ENCODE measurements around the gene TUBA1C. TPM values are rescaled to one million over a fixed set of nuclear protein-coding genes. Genes with fewer than 3 reads are reported as not detected.
A peak's percentile ranks its signal among the peaks of the same experiment; 100 is the strongest.

TUBA1C gene
- total and polyA plus RNA-seq, 9 of the 15 experiments (the other 6 are each of a cell fraction or from before 2014, with no cell fraction given), result 755 to 3,012 (median 914) TPM

DNA sequence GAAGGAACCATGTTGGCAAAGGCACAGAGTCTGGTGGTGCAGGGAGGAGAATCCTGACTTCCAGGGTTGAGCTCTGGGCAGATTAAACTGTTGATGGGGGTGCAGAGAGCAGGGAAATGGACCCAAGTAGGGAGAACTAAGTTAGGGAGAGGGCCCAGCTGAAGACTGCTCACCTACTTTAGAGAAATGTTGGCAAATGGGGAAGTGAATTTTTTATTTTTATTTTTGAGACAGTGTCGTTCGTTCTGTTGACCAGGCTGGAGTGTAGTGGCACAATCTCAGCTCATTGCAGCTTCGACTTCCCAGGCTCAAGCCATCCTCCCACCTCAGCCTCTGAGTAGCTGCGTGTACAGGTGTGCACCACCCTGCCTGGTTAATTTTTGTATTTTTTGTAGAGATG is 43.9 kb upstream of the TUBA1C start:
- no peak for DNase-seq (ENCODE audit: extremely low read depth in 1 of 4, low spot score in 3 of 4)
- Histone ChIP-seq H3K9me1 (ENCODE audit: control insufficient read depth, insufficient read depth, low read length) (no peaks in the 10 kb centered on the region), H3K9ac (ENCODE audit: insufficient read depth in 1 of 2, low read depth in 2 of 2, low read length in 2 of 2) (peak overlapping the region in 1 of 2 experiments; percentile 18; a peak in 1 of 4 replicates), H3K36me3 (ENCODE audit: control insufficient read depth, insufficient read depth, low read length) (no peaks in the 10 kb centered on the region), H3K79me2 (ENCODE audit: control insufficient read depth, insufficient read depth, low read length) (no peaks in the 10 kb centered on the region), H4K20me1 (replicated peaks; ENCODE audit: control insufficient read depth, insufficient read depth, low read length) (no peaks in the 10 kb centered on the region), H3K4me2 (ENCODE audit: insufficient read depth, low read length) (no peak overlapping the region), H3K9me3 (replicated peaks; ENCODE audit: control insufficient read depth, insufficient read depth, low read depth, low read length) (no peaks in the 10 kb centered on the region), H3K27me3 (ENCODE audit: control insufficient read depth in 2 of 2, insufficient read depth in 2 of 2, low read length in 2 of 2) (no peaks in the 10 kb centered on the region), H3K4me3 (no peak overlapping the region), H2AFZ (ENCODE audit: low read depth, low read length) (peak overlapping the region; percentile 52; the same call in 1 of the 2 replicates), H3K27ac (ENCODE audit: extremely low read depth, low read depth, low read length) (no peak overlapping the region), H3K4me1 (replicated peaks in 1 of 2; ENCODE audit: control insufficient read depth in 2 of 2, insufficient read depth in 2 of 2, low read length in 2 of 2) (peaks cover 0 to 5% of the 10 kb centered on the region in 2 experiments; a peak in 3 of 5 replicates)
- no peak for FAIRE-seq
- ChIA-PET POLR2A (interaction anchor here (0.7 to 4.3 kb wide), 4 partner anchors 11 to 90 kb away, joined by 3 to 46 read pairs (median 9); partner anchors contain the start of genes TUBA1A and TUBA1B), CTCF (ENCODE audit: low intra/inter-chr PET ratio) (no interaction called here)
- no peak for ATAC-seq
- no TSS peak for BruUV-seq (replicated peaks)
- 64% methylated on average over 4 of the region's 4 CpGs for WGBS (ENCODE audit: insufficient coverage, low coverage, missing lambda C conversion rate)
- TF ChIP-seq ZNF766 (CRISPR knock-in tag; conservative IDR thresholded peaks at IDR 0.05) (no peak), SPI1 (IDR thresholded peaks at IDR 0.05; ENCODE audit: borderline replicate concordance, low read depth, low read length) (peak; percentile 36; the same call in 1 of the 2 replicates), ARID1B (IDR thresholded peaks at IDR 0.05) (no peak)
- in situ Hi-C loops (cut with MboI), result no loop called here
- intact Hi-C loops (cut with micrococcal nuclease), result no loop called here

DNA sequence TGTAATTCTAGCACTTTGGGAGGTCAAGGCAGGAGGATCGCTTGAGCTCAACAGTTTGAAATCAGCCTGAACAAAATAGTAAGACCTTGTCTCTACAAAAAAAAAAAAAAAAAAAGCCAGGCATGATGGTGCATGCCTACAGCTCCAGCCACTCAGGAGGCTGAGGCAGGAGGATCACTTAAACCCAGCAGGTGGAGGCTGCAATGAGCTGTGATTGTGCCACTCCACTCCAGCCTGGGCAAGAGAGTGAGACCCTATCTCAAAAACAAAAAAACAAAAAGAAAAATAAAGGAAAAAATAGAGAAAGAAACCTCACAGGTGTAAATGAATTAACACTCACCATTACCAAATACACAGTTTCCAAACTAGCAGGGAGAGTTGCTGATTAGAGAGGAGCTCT is 41.8 kb upstream of the TUBA1C start:
- no peak overlapping the region for H3K4me3 ChIP-seq
- peaks cover 0 to 5% of the 10 kb centered on the region in 2 experiments; a peak in 3 of 5 replicates for H3K4me1 ChIP-seq (replicated peaks in 1 of 2; ENCODE audit: control insufficient read depth in 2 of 2, insufficient read depth in 2 of 2, low read length in 2 of 2)
- no TSS peak for BruUV-seq (replicated peaks)
- no peak for DNase-seq (ENCODE audit: extremely low read depth in 1 of 4, low spot score in 3 of 4)
- no peaks in the 10 kb centered on the region for H4K20me1 ChIP-seq (replicated peaks; ENCODE audit: control insufficient read depth, insufficient read depth, low read length)
- peak overlapping the region; percentile 83 for H2AFZ ChIP-seq (ENCODE audit: low read depth, low read length)
- in situ Hi-C loops (cut with MboI) (no loop called here), intact Hi-C loops (cut with micrococcal nuclease) (no loop called here)
- no peak overlapping the region for H3K4me2 ChIP-seq (ENCODE audit: insufficient read depth, low read length)
- ATAC-seq, result no peak
- H3K27ac ChIP-seq (ENCODE audit: extremely low read depth, low read depth, low read length), result no peak overlapping the region
- H3K27me3 ChIP-seq (ENCODE audit: control insufficient read depth in 2 of 2, insufficient read depth in 2 of 2, low read length in 2 of 2), result no peaks in the 10 kb centered on the region
- H3K9me3 ChIP-seq (replicated peaks; ENCODE audit: control insufficient read depth, insufficient read depth, low read depth, low read length), result no peaks in the 10 kb centered on the region
- WGBS (ENCODE audit: insufficient coverage, low coverage, missing lambda C conversion rate), result 100% methylated on average over 1 of the region's 1 CpG
- FAIRE-seq, result no peak
- no peaks in the 10 kb centered on the region for H3K36me3 ChIP-seq (ENCODE audit: control insufficient read depth, insufficient read depth, low read length)
- no peaks in the 10 kb centered on the region for H3K9me1 ChIP-seq (ENCODE audit: control insufficient read depth, insufficient read depth, low read length)
- POLR2A ChIA-PET, result interaction anchor here (1.0 to 4.3 kb wide), 6 partner anchors 9 to 95 kb away, joined by 3 to 46 read pairs (median 8); no protein-coding TSS in a partner anchor
- H3K79me2 ChIP-seq (ENCODE audit: control insufficient read depth, insufficient read depth, low read length), result no peaks in the 10 kb centered on the region
- CTCF ChIA-PET (ENCODE audit: low intra/inter-chr PET ratio), result interaction anchor here (0.6 kb wide), 2 partner anchors 12 to 100 kb away, joined by 4 to 5 read pairs; no protein-coding TSS in a partner anchor
- no peak overlapping the region for H3K9ac ChIP-seq (ENCODE audit: insufficient read depth in 1 of 2, low read depth in 2 of 2, low read length in 2 of 2)
- TF ChIP-seq HOXB6 (CRISPR knock-in tag; IDR thresholded peaks at IDR 0.05; ENCODE audit: borderline replicate concordance) (no peak), ZNF121 (CRISPR knock-in tag; conservative IDR thresholded peaks at IDR 0.05) (peak; percentile 80), ERF (CRISPR knock-in tag; IDR thresholded peaks at IDR 0.05) (no peak), TCF7L2 (IDR thresholded peaks at IDR 0.05; ENCODE audit: low read depth, low read length) (no peak), SPI1 (IDR thresholded peaks at IDR 0.05; ENCODE audit: borderline replicate concordance, low read depth, low read length) (no peak), ZBTB17 (CRISPR knock-in tag; IDR thresholded peaks at IDR 0.05) (no peak), CHD2 (IDR thresholded peaks at IDR 0.05; ENCODE audit: low read depth, low read length) (no peak), ATF1 (CRISPR knock-in tag; IDR thresholded peaks at IDR 0.05) (no peak), ATF1 (tag; IDR thresholded peaks at IDR 0.05) (0 out of 2 replicates have a peak, but pooled peaks have one; percentile 10), BCOR (IDR thresholded peaks at IDR 0.05) (peak; percentile 18; the same call in 1 of the 2 replicates), ZC3H4 (CRISPR knock-in tag; IDR thresholded peaks at IDR 0.05; ENCODE audit: borderline replicate concordance) (no peak), C11orf30 (IDR thresholded peaks at IDR 0.05; ENCODE audit: low read depth) (no peak)
- TF ChIP-seq, protein P1, sequence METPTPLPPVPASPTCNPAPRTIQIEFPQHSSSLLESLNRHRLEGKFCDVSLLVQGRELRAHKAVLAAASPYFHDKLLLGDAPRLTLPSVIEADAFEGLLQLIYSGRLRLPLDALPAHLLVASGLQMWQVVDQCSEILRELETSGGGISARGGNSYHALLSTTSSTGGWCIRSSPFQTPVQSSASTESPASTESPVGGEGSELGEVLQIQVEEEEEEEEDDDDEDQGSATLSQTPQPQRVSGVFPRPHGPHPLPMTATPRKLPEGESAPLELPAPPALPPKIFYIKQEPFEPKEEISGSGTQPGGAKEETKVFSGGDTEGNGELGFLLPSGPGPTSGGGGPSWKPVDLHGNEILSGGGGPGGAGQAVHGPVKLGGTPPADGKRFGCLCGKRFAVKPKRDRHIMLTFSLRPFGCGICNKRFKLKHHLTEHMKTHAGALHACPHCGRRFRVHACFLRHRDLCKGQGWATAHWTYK (CRISPR knock-in tag; IDR thresholded peaks at IDR 0.05), result no peak
- TF ChIP-seq, protein P2, sequence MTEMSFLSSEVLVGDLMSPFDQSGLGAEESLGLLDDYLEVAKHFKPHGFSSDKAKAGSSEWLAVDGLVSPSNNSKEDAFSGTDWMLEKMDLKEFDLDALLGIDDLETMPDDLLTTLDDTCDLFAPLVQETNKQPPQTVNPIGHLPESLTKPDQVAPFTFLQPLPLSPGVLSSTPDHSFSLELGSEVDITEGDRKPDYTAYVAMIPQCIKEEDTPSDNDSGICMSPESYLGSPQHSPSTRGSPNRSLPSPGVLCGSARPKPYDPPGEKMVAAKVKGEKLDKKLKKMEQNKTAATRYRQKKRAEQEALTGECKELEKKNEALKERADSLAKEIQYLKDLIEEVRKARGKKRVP (CRISPR knock-in tag; IDR thresholded peaks at IDR 0.05), result no peak

Data from K562 (cell line).